Breast epithelium (tissue), 4 donors: ENCODE results near the gene GPC2. TPM values are rescaled to one million over a fixed set of nuclear protein-coding genes. Genes with fewer than 3 reads are reported as not detected.
A peak's percentile ranks its signal among the peaks of the same experiment; 100 is the strongest.
"Not testable (repeated sequence)": the region's sequence is repeated elsewhere in the genome, so short reads cannot be mapped to it uniquely, and the experiment has no call there.

Experiments
- DNase-seq, 2 donors: peaks; one replicate each; pipeline ENCODE4 v3.0.0-alpha.2; 2019; ENCODE audit warnings: low spot score in 2 of 2
- H3K27ac ChIP-seq, 2 donors: fragments of 200-600 bp; sonication (generic) in 1 of 2; one replicate each; pipeline ENCODE4 v1.5.1; 2016 to 2019; ENCODE audit warnings: mild to moderate bottlenecking in 1 of 2
- H3K27me3 ChIP-seq, 2 donors: fragments of 200-600 bp; sonication (generic) in 1 of 2; one replicate each; pipeline versions ENCODE4 v1.5.1 to v1.6.0; 2017 to 2019; ENCODE audit warnings: control low read depth in 1 of 2, mild to moderate bottlenecking in 1 of 2
- H3K36me3 ChIP-seq: fragments of 200-600 bp; one replicate; pipeline ENCODE4 v1.5.1; 2019
- H3K4me1 ChIP-seq, 2 donors: fragments of 200-600 bp; sonication (generic); one replicate each; pipeline ENCODE4 v1.5.1; 2016 to 2019; ENCODE audit warnings: control low read depth in 1 of 2
- H3K4me3 ChIP-seq, 3 donors: fragments of 200-600 bp; sonication (generic); 1 replicate in 2 of 3; 2 replicates in 1 of 3; pipeline ENCODE4 v1.5.1; 2016 to 2019; ENCODE audit warnings: mild to moderate bottlenecking in 3 of 3, moderate library complexity in 2 of 3
- H3K9me3 ChIP-seq, 2 donors: fragments of 200-600 bp; sonication (generic) in 1 of 2; one replicate each; pipeline ENCODE4 v1.5.1; 2016 to 2019; ENCODE audit warnings: control low read depth in 1 of 2
- CTCF ChIP-seq, 3 donors: fragments of 450-650 bp; IDR thresholded peaks; one replicate each; pipeline ENCODE4 v1.5.1; 2016 to 2017; ENCODE audit warnings: antibody characterized with exemption in 3 of 3, mild to moderate bottlenecking in 3 of 3, moderate library complexity in 3 of 3
- POLR2A ChIP-seq: fragments of 450-650 bp; IDR thresholded peaks from one replicate; pipeline ENCODE4 v1.6.1; 2016; ENCODE audit warnings: antibody characterized with exemption, mild to moderate bottlenecking, moderate library complexity
- POLR2AphosphoS5 ChIP-seq, 3 donors: sonication (generic); formaldehyde crosslinking; IDR thresholded peaks; one replicate each; pipeline ENCODE4 v1.6.1; 2017; ENCODE audit warnings: antibody characterized with exemption in 3 of 3
- intact Hi-C: fragments of 100-400 bp; cut with DNase I; formaldehyde crosslinking; loops from one replicate; pipeline ENCODE4 v1.15.1; 2023; ENCODE audit warnings: low total_unique reads
- total RNA-seq, 3 donors: library from RNA; depleted of rRNA; stranded (reverse); fragments of >200 nt; gene quantifications; one replicate each; pipeline ENCODE4 v1.1.0, GENCODE V29; 2016

The GPC2 gene
- total RNA-seq, 3 donors from 2014 or later: 1.4 to 3.6 (median 3.4) TPM

- peak in 1 of 2 donors; percentile 27 for DNase-seq
- H3K27ac ChIP-seq: peak overlapping the region in 1 of 2 donors; percentile 43
- H3K36me3 ChIP-seq: no peaks in the 10 kb centered on the region
- H3K9me3 ChIP-seq: no peaks in the 10 kb centered on the region
- H3K4me3 ChIP-seq: peak overlapping the region in 1 of 3 donors; percentile 11
- intact Hi-C loops: no loop called here
- TF ChIP-seq POLR2A (no peak), CTCF (IDR thresholded peaks at IDR 0.05) (no peak), POLR2AphosphoS5 (IDR thresholded peaks at IDR 0.05) (no peak)
- no peaks in the 10 kb centered on the region for H3K4me1 ChIP-seq
- H3K27me3 ChIP-seq: no peaks in the 10 kb centered on the region
Measured at GRCh38 chr7:100221231-100221718, 44.1 kb upstream of the GPC2 start.

GRCh38 chr7:100220586-100221230 lies 43.5 kb upstream of the GPC2 start:
- intact Hi-C loops: no loop called here
- Histone ChIP-seq H3K4me1 (no peaks in the 10 kb centered on the region), H3K9me3 (no peaks in the 10 kb centered on the region), H3K27ac (peak overlapping the region in 1 of 2 donors; percentile 43), H3K4me3 (peak overlapping the region in 2 of 3 donors; percentile 9 to 11), H3K27me3 (no peaks in the 10 kb centered on the region), H3K36me3 (no peaks in the 10 kb centered on the region)
- no peak for DNase-seq
- TF ChIP-seq POLR2A (no peak), CTCF (IDR thresholded peaks at IDR 0.05) (no peak), POLR2AphosphoS5 (IDR thresholded peaks at IDR 0.05) (no peak)

- H3K27ac ChIP-seq: peak within 1 kb of the TSS in 1 of 2 donors; percentile 43
- DNase-seq, H3K27me3 ChIP-seq, intact Hi-C loops, H3K4me1 ChIP-seq, H3K36me3 ChIP-seq, H3K9me3 ChIP-seq: not testable (repeated sequence)
- peak within 1 kb of the TSS in 2 of 3 donors; percentile 9 to 11 for H3K4me3 ChIP-seq
Measured at GRCh38 chr7:100219801-100220585, 42.8 kb upstream of the GPC2 start, which contains the start of gene PVRIG. PVRIG (plus strand) TSS chr7:100219949; CDS start chr7:100219971, 22 bp downstream.

GRCh38 chr7:100219271-100219737 lies 42.1 kb upstream of the GPC2 start:
- Histone ChIP-seq H3K4me1 (no peaks in the 10 kb centered on the region), H3K27me3 (no peaks in the 10 kb centered on the region), H3K27ac (peak overlapping the region in 1 of 2 donors; percentile 43), H3K4me3 (no peak overlapping the region), H3K36me3 (no peaks in the 10 kb centered on the region), H3K9me3 (no peaks in the 10 kb centered on the region)
- no peak for TF ChIP-seq POLR2AphosphoS5 (IDR thresholded peaks at IDR 0.05)
- TF ChIP-seq POLR2A: no peak
- no peak for TF ChIP-seq CTCF (IDR thresholded peaks at IDR 0.05)
- intact Hi-C loops: no loop called here
- DNase-seq: no peak

GRCh38 chr7:100217934-100218333 lies 40.8 kb upstream of the GPC2 start:
- H3K27me3 ChIP-seq, intact Hi-C loops, H3K27ac ChIP-seq, H3K4me1 ChIP-seq, H3K4me3 ChIP-seq, H3K36me3 ChIP-seq, H3K9me3 ChIP-seq: not testable (repeated sequence)
- peak; percentile 77 to 86 for DNase-seq
- peak in 1 of 3 donors; percentile 31 for TF ChIP-seq CTCF (IDR thresholded peaks at IDR 0.05)
